Inflammatory macrophage treated with lipopolysaccharide for 1 hour (primary cell): ENCODE measurements around the gene KCNJ5.

Source experiments
- DNase-seq, 2 donors: peaks; one replicate each; pipeline ENCODE4 v3.0.0-alpha.2; 2020 to 2022

The KCNJ5 gene

DNA sequence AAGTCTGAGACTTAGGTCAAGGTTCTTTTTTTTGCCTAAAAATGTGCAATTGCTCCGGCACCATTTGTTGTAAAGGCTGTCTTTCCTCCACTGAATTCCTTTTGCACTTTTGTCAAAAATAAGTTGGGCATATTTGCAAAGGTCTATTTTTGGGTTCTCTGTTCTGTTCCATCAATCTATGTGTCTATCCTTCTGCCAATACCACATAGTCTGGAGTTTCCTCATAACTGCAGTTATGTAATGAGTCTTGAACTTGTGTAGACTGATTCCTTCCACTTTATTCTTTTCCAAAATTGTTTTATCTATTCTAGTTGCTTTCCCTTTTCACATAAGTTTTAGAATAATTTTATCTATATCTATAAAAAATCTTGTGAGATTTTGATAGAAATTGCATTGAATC is 6.7 kb downstream of the KCNJ5 start:
- DNase-seq, result no peak

DNA sequence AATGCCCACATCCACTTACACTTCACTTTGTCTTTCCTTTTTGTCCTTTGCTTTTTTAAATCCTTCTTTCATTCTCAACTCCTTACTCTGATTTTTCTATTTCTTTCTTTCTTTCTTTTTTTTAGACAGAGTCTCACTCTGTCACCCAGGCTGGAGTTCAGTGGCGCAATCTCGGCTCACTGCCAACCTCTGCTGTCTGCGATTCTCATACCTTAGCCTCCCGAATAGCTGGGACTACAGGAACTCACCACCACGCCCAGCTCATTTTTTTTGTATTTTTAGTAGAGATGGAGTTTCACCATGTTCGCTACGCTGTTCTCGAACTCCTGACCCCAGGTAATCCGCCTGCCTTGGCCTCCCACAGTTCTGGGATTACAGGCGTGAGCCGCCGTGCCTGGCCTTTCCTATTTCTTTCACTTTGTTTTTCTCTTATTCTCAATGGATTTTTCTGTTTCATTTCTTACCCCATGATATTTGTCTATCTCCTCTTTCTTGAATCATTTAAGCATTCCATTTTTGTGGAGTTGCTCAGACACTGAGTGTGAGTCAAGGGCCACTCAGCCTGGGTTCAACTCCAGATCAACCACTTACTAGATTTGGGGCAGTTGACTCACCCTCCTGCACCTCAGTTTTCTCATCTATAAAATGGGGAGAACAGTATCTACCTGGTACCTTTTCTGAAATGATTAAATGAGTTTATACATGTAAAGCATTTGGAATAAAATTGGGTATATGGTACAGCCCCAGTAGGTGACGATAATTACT is 7.6 kb downstream of the KCNJ5 start:
- DNase-seq, result no peak

- no peak for DNase-seq
These were observed 9.3 kb downstream of the KCNJ5 start for GRCh38 chr11:128900468-128900867.

GRCh38 chr11:128901653-128902514 is 10.7 kb downstream of the KCNJ5 start:
- no peak for DNase-seq

DNA sequence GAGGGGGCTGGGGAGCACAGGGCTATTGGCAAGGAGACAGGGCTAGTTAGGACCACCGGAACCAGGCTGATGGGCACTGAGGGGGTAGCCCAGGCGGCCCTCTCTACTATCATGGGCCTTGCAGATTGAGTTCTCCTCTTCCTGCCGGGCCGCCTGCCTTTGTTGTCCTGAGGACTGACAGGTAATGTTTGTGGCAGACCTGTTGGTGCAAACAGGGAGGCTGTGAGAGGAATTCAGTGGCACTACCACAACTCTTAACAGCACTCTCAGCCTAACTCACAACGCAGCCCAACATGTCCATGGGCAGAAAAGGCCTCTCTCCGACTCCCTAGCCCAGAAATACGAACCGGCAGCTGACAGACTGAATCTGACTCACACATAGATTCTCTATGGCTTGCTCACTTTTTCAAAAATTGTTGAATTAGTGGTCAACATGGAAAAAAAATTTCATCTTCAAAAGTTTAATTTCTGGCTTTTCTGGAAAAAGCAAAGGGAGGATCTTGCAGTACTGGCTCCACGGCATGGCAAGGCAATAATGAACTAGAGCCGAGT is 11.4 kb downstream of the KCNJ5 start:
- DNase-seq, result no peak

DNA sequence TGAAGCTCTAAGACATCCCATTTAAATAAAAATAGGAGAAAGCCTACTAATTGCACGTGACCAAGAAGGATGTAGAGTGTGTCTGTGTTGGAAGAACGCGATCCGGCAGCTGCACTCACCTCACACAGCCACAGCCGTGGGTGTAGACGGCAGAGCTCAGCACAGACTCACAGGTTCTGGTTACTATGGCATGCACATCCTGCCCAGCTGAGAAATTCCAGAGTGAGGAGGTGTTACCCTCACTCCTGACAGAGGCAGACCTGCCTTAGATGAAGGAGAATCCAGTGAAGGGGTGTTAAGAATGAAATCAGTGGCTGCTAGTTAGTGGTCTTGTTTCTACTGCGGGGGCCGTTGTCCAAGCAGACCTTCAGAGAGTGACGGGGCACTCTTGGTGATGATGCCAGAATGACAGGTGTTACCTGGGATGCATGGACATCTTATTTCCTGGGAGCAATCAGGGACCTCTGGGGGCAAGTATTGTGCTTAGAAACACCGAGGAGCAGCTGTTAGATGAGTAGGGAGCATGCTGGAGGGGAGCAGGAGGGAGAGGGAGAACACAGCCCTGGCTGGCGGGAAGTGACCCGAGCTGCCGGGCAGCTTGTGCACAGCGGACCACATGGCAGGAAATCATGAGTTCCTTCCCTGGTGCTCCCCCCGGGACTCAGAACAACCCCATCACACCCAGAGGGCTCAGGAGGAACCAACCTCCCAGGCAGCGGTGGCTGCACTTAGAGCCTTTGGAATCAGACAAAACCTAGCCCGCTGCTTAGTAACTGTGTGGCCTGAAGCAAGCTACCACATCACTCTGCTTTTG is 12.3 kb downstream of the KCNJ5 start:
- peak; percentile 48 to 71 for DNase-seq

GRCh38 chr11:128904303-128904655 is 13.1 kb downstream of the KCNJ5 start:
- DNase-seq, result no peak

DNA sequence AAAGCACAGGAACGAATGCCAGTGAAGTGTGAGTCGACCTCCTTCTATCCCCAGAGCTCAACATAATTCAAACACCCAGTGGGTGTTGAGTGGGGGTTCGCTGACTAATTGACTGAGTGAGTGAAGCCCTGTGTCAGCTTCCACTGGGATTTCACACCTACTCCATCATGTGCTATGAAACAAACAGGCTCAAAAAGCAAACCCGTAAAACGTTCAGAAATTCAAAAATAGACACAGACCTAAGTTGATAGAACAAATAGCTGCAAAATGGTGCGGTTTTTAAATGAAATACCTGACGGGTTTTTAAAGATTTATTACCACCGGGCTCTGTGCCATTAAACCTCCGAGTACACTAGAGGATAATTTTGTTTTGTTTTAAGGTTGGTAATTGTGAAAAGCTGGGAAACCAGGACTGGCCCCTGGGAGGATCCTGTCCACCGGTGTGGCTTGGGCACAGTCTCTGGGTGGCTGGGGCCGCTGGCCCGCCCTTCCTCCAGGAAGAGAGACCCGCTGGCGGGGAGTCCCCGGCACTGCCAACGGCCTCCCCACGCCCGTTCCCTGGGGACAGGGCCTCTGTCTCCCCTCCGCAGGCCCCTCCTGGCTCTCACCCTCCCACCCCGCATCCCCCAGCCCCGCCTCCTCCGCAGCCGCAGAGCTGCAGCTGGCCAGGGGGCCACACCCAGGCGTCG is 13.6 kb downstream of the KCNJ5 start:
- peak; percentile 72 to 94 for DNase-seq

DNA sequence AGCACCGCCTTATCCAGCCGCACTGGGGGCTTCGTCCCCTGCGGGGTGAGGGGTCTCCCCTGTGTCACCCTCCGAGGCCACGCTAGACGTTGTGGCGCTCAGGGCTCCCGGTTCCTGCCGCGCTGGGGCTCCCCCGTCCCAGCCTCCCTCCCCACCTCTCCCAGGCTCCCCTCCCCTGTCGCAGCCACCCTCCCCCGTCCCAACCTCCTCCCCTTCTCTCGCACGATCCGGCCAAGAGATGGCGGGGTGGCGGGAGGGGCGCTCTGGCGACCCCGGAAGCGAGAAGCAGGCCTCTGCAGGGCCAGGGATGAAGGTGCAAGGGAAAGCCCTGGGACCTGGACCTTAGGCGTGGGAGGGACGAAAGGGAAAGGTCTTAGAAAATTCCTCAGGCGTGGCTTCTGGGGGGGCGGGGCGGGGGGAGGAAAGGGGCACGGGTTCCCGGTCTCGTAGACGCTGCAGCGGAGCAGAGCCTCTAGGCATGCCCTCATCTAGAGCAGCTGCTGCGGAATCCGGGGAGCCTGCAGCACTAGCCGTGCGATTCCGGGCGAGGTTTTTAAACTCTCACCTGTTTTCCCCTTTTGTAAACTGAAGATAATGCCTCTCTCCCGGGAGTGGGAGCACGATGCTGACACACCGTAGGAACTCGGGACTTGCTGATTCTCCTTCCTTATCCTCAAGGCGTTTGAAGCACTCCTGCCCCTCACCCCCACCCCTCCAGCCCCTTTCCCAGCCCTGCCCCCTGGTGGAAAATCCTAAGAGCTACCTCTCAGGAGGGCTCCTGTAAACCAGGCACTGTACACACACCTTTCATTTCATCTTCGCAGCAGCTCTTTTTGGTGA is 14.4 kb downstream of the KCNJ5 start:
- DNase-seq, result peak; percentile 66 to 90

GRCh38 chr11:128906185-128907050 is 15.3 kb downstream of the KCNJ5 start:
- peak; percentile 73 to 95 for DNase-seq

DNA sequence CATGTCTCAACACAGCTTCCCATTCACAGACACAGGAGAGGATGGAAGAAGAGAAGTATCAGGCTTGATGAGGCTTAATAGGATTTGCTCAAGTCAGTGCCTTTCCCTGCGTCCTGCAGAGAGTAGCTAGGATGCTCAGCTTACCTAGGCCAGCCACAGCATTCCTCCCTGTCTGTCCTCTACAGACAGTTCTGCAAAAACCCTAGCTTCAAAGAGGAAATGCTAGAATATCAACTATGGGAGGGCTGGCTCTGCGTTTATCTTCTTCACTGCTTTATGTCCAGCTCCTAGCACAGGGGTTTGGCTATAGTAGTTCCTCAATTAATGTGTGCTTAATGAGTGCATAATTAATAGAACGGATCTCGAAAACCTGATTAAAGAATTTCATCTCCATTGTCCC is 16.4 kb downstream of the KCNJ5 start:
- no peak for DNase-seq

DNA sequence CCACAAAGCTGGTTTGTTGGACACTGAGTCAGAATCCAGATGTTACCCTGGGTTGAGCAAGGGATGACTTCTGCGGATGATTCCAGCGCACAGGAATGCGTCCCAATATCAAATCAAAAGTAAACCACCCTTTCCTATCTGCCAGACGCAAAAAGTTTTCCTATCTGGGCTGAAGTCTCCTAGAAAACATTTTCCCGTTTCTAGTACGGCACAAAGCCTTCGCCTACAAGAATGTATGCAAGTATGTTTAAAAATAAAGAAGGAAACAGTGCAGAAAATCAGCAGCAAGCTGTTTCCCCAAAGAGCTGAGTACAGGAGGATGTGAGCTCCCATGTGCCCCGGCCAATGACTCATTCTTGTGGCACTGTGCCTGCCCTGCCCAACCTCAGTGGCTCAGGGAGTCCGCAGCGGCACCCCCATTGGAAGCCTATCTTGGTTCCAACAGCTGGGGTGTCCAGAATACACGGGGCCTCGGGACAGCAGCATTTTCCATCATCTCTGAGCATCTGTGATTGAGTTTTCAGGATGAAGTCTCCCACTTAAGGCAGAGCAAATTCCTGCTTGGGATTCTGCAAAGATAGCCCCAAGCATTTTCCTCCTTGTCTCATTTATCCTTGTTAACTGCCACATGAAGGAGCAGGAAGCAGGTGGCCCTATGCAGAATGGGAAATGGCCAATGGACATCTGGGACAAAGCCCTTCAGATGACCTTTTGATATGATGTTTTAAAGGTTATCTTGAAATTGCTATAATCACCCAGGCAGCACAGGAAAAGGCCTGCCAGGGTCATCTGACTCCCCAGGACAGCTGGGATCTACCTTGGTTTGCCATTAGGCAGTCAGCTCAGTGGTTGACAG is 17.5 kb downstream of the KCNJ5 start:
- DNase-seq, result peak; percentile 73 to 80

DNA sequence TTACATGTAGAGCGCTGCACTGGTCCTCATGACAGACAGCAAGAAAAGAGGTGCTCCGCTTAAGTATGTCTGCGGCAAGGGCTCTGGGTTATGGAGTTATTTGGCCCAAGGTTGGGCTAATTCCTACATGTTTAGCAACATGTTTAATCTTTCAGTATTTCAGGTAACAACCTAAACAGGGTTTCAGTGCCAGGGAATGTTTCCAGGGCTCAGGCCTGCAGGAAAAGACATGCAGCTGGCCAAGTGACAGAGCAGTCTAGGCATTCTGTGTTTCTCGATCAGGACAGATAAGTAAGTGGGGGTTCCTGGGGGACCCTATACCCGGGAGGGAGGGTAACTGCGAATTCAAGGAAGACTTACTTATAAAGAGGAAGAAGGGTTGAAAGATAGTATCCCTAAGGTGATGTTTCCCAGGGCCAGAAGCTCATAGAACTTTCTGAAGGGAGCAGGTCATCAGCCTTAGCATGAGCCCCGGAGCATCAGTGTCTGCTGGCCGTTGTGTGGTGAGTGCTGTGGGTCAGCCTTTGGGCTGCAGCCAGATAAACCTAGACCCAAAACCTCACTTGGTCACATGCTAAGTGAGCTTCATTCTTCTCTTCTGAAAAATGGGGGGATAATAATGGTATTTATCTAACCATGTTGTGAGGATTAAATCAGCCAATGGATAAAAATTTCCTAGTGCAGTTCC is 18.4 kb downstream of the KCNJ5 start:
- DNase-seq, result no peak

- no peak for DNase-seq
These were observed 19.4 kb downstream of the KCNJ5 start for GRCh38 chr11:128910576-128910975.

- DNase-seq, result no peak
These were observed 20.1 kb downstream of the KCNJ5 start for GRCh38 chr11:128911239-128911638.

- no peak for DNase-seq
These were observed 20.5 kb downstream of the KCNJ5 start for GRCh38 chr11:128911701-128912100.

- no peak for DNase-seq
These were observed 22.6 kb downstream of the KCNJ5 start for GRCh38 chr11:128913806-128914205.

GRCh38 chr11:128914216-128915148 is 23.3 kb downstream of the KCNJ5 start:
- no peak for DNase-seq
